ENCODE results near the gene ILF2. TPM values are rescaled to one million over a fixed set of nuclear protein-coding genes. Genes with fewer than 3 reads are reported as not detected.

The ILF2 gene
- total RNA-seq, 1 experiment from 2014 or later = 221 TPM

DNA sequence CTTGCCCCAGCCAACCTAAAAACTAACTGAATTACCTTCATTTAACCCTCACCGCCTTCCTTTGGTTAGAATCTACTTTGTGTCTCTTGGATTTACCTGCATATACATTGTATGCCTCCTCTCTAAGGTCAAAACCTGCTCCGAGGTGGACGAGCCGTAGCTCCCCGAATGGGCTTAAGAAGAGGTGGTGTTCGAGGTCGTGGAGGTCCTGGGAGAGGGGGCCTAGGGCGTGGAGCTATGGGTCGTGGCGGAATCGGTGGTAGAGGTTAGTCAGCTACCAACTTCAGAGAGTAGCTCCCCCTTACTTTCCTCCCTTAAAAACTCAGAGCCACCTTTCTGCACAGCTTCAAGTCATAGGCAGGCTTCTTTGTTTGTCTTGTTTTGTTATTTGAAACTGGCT, 27.7 kb downstream of the ILF2 start:
- in situ Hi-C loops (cut with HindIII; ENCODE audit: low pct_unique_long_range_greater_than_20kb, low sequenced_read_pairs) (no loop called here), intact Hi-C loops (cut with micrococcal nuclease; ENCODE audit: unreplicated experiment) (no loop called here)
- DNase-seq (ENCODE audit: low read depth, low spot score) = no peak
- Histone ChIP-seq H3K4me3 (ENCODE audit: low read depth in 2 of 2, low read length in 2 of 2) (no peak overlapping the region), H3K9me3 (ENCODE audit: control insufficient read depth, insufficient read depth, low read depth, low read length) (no peaks in the 10 kb centered on the region), H3K27me3 (ENCODE audit: control insufficient read depth, insufficient read depth, low read length) (no peaks in the 10 kb centered on the region), H3K4me1 (ENCODE audit: control insufficient read depth, insufficient read depth, low read length) (no peaks in the 10 kb centered on the region), H3K27ac (ENCODE audit: low read length) (no peak overlapping the region), H3K36me3 (ENCODE audit: control insufficient read depth, insufficient read depth, low read length) (peaks cover 53% of the 10 kb centered on the region)
- ChIA-PET POLR2A (interaction anchor here (1.0 kb wide), 1 partner anchor 9 kb away, joined by 4 read pairs; the partner anchor contains the start of gene CHTOP), CTCF (no interaction called here)
- no TSS peak for BruUV-seq (replicated peaks)
- TF ChIP-seq TCF7L2 (IDR thresholded peaks at IDR 0.05; ENCODE audit: low read depth, low read length) (no peak), POLR2AphosphoS5 (IDR thresholded peaks at IDR 0.05; ENCODE audit: low read depth, low read length) (no peak), SIN3A (IDR thresholded peaks at IDR 0.05; ENCODE audit: borderline replicate concordance, insufficient read depth, low read depth, low read length) (no peak)
- TF ChIP-seq, protein P1, sequence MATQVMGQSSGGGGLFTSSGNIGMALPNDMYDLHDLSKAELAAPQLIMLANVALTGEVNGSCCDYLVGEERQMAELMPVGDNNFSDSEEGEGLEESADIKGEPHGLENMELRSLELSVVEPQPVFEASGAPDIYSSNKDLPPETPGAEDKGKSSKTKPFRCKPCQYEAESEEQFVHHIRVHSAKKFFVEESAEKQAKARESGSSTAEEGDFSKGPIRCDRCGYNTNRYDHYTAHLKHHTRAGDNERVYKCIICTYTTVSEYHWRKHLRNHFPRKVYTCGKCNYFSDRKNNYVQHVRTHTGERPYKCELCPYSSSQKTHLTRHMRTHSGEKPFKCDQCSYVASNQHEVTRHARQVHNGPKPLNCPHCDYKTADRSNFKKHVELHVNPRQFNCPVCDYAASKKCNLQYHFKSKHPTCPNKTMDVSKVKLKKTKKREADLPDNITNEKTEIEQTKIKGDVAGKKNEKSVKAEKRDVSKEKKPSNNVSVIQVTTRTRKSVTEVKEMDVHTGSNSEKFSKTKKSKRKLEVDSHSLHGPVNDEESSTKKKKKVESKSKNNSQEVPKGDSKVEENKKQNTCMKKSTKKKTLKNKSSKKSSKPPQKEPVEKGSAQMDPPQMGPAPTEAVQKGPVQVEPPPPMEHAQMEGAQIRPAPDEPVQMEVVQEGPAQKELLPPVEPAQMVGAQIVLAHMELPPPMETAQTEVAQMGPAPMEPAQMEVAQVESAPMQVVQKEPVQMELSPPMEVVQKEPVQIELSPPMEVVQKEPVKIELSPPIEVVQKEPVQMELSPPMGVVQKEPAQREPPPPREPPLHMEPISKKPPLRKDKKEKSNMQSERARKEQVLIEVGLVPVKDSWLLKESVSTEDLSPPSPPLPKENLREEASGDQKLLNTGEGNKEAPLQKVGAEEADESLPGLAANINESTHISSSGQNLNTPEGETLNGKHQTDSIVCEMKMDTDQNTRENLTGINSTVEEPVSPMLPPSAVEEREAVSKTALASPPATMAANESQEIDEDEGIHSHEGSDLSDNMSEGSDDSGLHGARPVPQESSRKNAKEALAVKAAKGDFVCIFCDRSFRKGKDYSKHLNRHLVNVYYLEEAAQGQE (IDR thresholded peaks at IDR 0.05; ENCODE audit: insufficient read depth in 1 of 2, low read depth in 2 of 2, low read length in 1 of 2) = no peak
- TF ChIP-seq, protein P2, sequence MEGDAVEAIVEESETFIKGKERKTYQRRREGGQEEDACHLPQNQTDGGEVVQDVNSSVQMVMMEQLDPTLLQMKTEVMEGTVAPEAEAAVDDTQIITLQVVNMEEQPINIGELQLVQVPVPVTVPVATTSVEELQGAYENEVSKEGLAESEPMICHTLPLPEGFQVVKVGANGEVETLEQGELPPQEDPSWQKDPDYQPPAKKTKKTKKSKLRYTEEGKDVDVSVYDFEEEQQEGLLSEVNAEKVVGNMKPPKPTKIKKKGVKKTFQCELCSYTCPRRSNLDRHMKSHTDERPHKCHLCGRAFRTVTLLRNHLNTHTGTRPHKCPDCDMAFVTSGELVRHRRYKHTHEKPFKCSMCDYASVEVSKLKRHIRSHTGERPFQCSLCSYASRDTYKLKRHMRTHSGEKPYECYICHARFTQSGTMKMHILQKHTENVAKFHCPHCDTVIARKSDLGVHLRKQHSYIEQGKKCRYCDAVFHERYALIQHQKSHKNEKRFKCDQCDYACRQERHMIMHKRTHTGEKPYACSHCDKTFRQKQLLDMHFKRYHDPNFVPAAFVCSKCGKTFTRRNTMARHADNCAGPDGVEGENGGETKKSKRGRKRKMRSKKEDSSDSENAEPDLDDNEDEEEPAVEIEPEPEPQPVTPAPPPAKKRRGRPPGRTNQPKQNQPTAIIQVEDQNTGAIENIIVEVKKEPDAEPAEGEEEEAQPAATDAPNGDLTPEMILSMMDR (IDR thresholded peaks at IDR 0.05) = no peak
- no peak for ATAC-seq

DNA sequence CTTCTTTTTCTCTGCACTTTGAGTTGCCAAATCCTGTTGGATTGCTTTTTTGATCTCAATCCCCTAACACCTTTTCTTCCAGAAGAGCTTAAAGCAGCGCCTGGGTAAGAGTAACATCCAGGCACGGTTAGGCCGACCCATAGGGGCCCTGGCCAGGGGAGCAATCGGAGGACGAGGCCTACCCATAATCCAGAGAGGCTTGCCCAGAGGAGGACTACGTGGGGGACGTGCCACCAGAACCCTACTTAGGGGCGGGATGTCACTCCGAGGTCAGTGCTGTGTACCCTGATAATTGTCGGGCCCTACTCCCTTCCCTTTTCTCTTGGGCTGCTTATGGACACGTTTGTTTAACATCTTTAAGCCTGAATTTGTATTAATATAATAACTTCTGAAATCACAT, 28.6 kb downstream of the ILF2 start:
- CTCF ChIA-PET = no interaction called here
- ATAC-seq = no peak
- H3K36me3 ChIP-seq (ENCODE audit: control insufficient read depth, insufficient read depth, low read length) = peaks cover 60% of the 10 kb centered on the region
- no peaks in the 10 kb centered on the region for H3K4me1 ChIP-seq (ENCODE audit: control insufficient read depth, insufficient read depth, low read length)
- no peaks in the 10 kb centered on the region for H3K9me3 ChIP-seq (ENCODE audit: control insufficient read depth, insufficient read depth, low read depth, low read length)
- BruUV-seq (replicated peaks) = no TSS peak
- intact Hi-C loops (cut with micrococcal nuclease; ENCODE audit: unreplicated experiment) = no loop called here
- no peak overlapping the region for H3K27ac ChIP-seq (ENCODE audit: low read length)
- DNase-seq (ENCODE audit: low read depth, low spot score) = no peak
- in situ Hi-C loops (cut with HindIII; ENCODE audit: low pct_unique_long_range_greater_than_20kb, low sequenced_read_pairs) = no loop called here
- TF ChIP-seq TCF7L2 (IDR thresholded peaks at IDR 0.05; ENCODE audit: low read depth, low read length) (no peak), SIN3A (IDR thresholded peaks at IDR 0.05; ENCODE audit: borderline replicate concordance, insufficient read depth, low read depth, low read length) (no peak), POLR2AphosphoS5 (IDR thresholded peaks at IDR 0.05; ENCODE audit: low read depth, low read length) (no peak)
- TF ChIP-seq, protein P2 (IDR thresholded peaks at IDR 0.05) = no peak
- TF ChIP-seq, protein P1 (IDR thresholded peaks at IDR 0.05; ENCODE audit: insufficient read depth in 1 of 2, low read depth in 2 of 2, low read length in 1 of 2) = no peak
- no peak overlapping the region for H3K4me3 ChIP-seq (ENCODE audit: low read depth in 2 of 2, low read length in 2 of 2)
- POLR2A ChIA-PET = no interaction called here
- no peaks in the 10 kb centered on the region for H3K27me3 ChIP-seq (ENCODE audit: control insufficient read depth, insufficient read depth, low read length)

Measured in Panc1 (cell line).